HEK293 (cell line): ENCODE results near the gene DMD.

ENCODE experiments used
- ATF2 ChIP-seq: fragments of 450-650 bp; formaldehyde crosslinking; IDR thresholded peaks from 2 replicates; pipeline ENCODE4 v1.5.1; 2016; ENCODE audit warnings: missing biosample characterization, missing genetic modification characterization, low read depth
- BCL11A ChIP-seq: fragments of 450-650 bp; formaldehyde crosslinking; IDR thresholded peaks from 2 replicates; pipeline ENCODE4 v1.5.1; 2016; ENCODE audit warnings: low read depth, missing biosample characterization, missing genetic modification characterization
- CTCF ChIP-seq: fragments of 450-650 bp; formaldehyde crosslinking; IDR thresholded peaks from 2 replicates; pipeline ENCODE4 v1.5.1; 2016; ENCODE audit warnings: missing biosample characterization, missing genetic modification characterization
- SCRT2 ChIP-seq: fragments of 450-650 bp; formaldehyde crosslinking; IDR thresholded peaks from 2 replicates; pipeline ENCODE4 v1.5.1; 2016; ENCODE audit warnings: missing biosample characterization, missing genetic modification characterization
- YY1 ChIP-seq: fragments of 450-650 bp; formaldehyde crosslinking; IDR thresholded peaks from 2 replicates; pipeline ENCODE4 v1.5.1; 2018; ENCODE audit warnings: missing biosample characterization, missing genetic modification characterization
- ZNF114 ChIP-seq: fragments of 450-650 bp; formaldehyde crosslinking; IDR thresholded peaks from 2 replicates; pipeline ENCODE4 v1.5.0; 2017; ENCODE audit warnings: missing biosample characterization, missing genetic modification characterization
- ZNF121 ChIP-seq: fragments of 450-650 bp; formaldehyde crosslinking; IDR thresholded peaks from 2 replicates; pipeline ENCODE4 v1.5.1; 2016; ENCODE audit warnings: missing biosample characterization, missing genetic modification characterization
- ZNF2 ChIP-seq: fragments of 450-650 bp; formaldehyde crosslinking; IDR thresholded peaks from 2 replicates; pipeline ENCODE4 v1.5.1; 2016; ENCODE audit warnings: missing biosample characterization, missing genetic modification characterization
- ZNF239 ChIP-seq: fragments of 450-650 bp; formaldehyde crosslinking; IDR thresholded peaks from 2 replicates; pipeline ENCODE4 v1.5.1; 2016; ENCODE audit warnings: missing biosample characterization, missing genetic modification characterization
- ZNF24 ChIP-seq: fragments of 450-650 bp; formaldehyde crosslinking; IDR thresholded peaks from 2 replicates; pipeline ENCODE4 v1.5.1; 2016; ENCODE audit warnings: missing biosample characterization, missing genetic modification characterization
- ZNF292 ChIP-seq: fragments of 450-650 bp; formaldehyde crosslinking; IDR thresholded peaks from 2 replicates; pipeline ENCODE4 v1.5.1; 2016; ENCODE audit warnings: low read depth, missing biosample characterization, missing genetic modification characterization, borderline replicate concordance
- ZNF529 ChIP-seq: fragments of 450-650 bp; formaldehyde crosslinking; IDR thresholded peaks from 2 replicates; pipeline ENCODE4 v1.5.1; 2017; ENCODE audit warnings: missing genetic modification characterization, missing biosample characterization; ENCODE audit not compliant: insufficient replicate concordance
- ZNF530 ChIP-seq: fragments of 450-650 bp; formaldehyde crosslinking; IDR thresholded peaks from 2 replicates; pipeline ENCODE4 v1.5.1; 2016; ENCODE audit warnings: low read depth, missing biosample characterization, missing genetic modification characterization

GRCh38 chrX:32618154-32618553 lies 593.2 kb downstream of the DMD start:
- TF ChIP-seq BCL11A (no peak), ZNF114 (tag by site-specific recombination) (no peak), CTCF (tag by site-specific recombination) (no peak), SCRT2 (tag by site-specific recombination) (no peak), ZNF2 (tag by site-specific recombination) (no peak), ZNF530 (no peak), YY1 (tag by site-specific recombination) (no peak), ZNF121 (no peak), ZNF239 (tag by site-specific recombination) (no peak), ZNF292 (tag by site-specific recombination) (no peak), ATF2 (no peak), ZNF529 (tag by site-specific recombination) (no peak), ZNF24 (tag by site-specific recombination) (no peak)
